ENCODE measurements around the gene BCS1L.

The BCS1L gene

DNA sequence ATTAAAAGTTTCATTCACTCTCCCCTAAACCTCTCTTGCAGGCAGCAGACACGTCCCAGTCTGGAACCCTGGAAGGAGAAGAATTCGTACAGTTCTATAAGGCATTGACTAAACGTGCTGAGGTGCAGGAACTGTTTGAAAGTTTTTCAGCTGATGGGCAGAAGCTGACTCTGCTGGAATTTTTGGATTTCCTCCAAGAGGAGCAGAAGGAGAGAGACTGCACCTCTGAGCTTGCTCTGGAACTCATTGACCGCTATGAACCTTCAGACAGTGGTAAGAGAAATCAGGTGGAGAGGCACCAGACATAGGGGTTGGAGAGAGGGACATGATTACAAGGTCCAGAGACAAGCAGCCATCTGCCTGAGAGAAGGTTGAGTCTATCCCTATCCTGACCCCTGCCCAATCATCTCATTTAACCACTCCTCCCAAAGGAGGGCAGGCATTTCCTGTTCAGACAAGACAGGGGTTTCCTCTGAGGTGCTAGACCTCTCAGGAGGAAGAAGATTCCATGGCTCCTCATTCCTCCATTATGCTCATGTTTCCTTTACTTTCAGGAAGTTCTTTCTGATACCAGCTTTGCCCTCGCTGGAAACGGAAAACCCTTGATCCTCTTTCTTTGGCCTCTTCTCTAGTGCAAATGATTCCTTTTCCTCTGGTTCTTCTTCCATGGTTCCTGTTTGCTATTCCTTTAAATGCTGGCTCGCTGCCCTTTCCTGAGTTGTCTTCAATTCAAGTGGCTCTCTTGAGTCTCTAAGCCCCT is 36.7 kb upstream of the BCS1L start:
- H3K4me2 ChIP-seq (ENCODE audit: low read length), result no peak overlapping the region
- H2BK5ac ChIP-seq (ENCODE audit: low read depth, low read length, poor library complexity), result no peak overlapping the region
- H3K9me3 ChIP-seq (ENCODE audit: insufficient read depth, low read depth, low read length), result no peaks in the 10 kb centered on the region
- H3K27me3 ChIP-seq (ENCODE audit: insufficient read depth, low read length), result no peaks in the 10 kb centered on the region
- no peak overlapping the region for H3K9ac ChIP-seq (ENCODE audit: low read length)
- no peaks in the 10 kb centered on the region for H3K4me1 ChIP-seq (ENCODE audit: control insufficient read depth in 1 of 2, insufficient read depth in 2 of 2, low read length in 2 of 2)
- H3K79me2 ChIP-seq (ENCODE audit: control insufficient read depth, insufficient read depth, low read length, poor library complexity), result no peaks in the 10 kb centered on the region
- no peak overlapping the region for H3K4ac ChIP-seq (ENCODE audit: low read depth, low read length)
- no peak overlapping the region for H4K91ac ChIP-seq (ENCODE audit: low read depth, low read length)
- DNase-seq, result peak in 1 of 2 donors; percentile 11
- H3K4me3 ChIP-seq (ENCODE audit: low read depth, low read length), result no peak overlapping the region
- no peak overlapping the region for H2BK120ac ChIP-seq (ENCODE audit: insufficient read depth, low read length, poor library complexity)
- H2AFZ ChIP-seq (ENCODE audit: insufficient read depth, low read length, poor library complexity), result no peak overlapping the region
- H2BK12ac ChIP-seq (ENCODE audit: low read length), result no peak overlapping the region
- H3K27ac ChIP-seq (ENCODE audit: low read depth, low read length), result no peak overlapping the region
- no peaks in the 10 kb centered on the region for H3K36me3 ChIP-seq (ENCODE audit: control insufficient read depth in 1 of 2, insufficient read depth in 2 of 2, low read length in 2 of 2)
- H3K14ac ChIP-seq (ENCODE audit: low read length), result no peak overlapping the region
- no peak overlapping the region for H2AK5ac ChIP-seq (ENCODE audit: low read length)
- H3K23ac ChIP-seq (ENCODE audit: low read length), result no peak overlapping the region
- H3K18ac ChIP-seq (ENCODE audit: low read length), result no peak overlapping the region
- H3K79me1 ChIP-seq (ENCODE audit: low read length), result no peaks in the 10 kb centered on the region
- no CpG with 5 or more reads among the region's 7 CpGs for WGBS (ENCODE audit: extremely low coverage, insufficient coverage, insufficient read length)
- H4K8ac ChIP-seq (ENCODE audit: low read depth, low read length), result no peak overlapping the region
- H4K12ac ChIP-seq (ENCODE audit: low read depth, low read length), result no peak overlapping the region

DNA sequence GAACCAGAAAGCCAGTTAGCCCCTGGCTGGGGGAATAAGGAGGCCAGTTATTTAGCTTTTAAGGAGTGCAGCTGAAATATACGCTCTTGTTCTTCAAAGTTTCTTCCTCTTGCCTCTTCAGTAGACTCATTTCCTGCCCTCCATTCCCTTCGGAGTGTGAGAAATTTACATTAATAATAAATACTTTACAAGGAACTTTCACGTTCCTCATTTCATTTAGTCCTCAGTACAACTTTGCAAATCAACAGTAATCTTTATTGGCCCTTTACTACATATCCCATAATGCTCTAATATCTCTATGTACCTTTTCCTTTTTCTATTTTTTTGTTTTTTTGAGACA is 36.1 kb upstream of the BCS1L start:
- Histone ChIP-seq H4K8ac (ENCODE audit: low read depth, low read length) (no peak overlapping the region), H2BK120ac (ENCODE audit: insufficient read depth, low read length, poor library complexity) (no peak overlapping the region), H3K79me2 (ENCODE audit: control insufficient read depth, insufficient read depth, low read length, poor library complexity) (no peaks in the 10 kb centered on the region), H2AK5ac (ENCODE audit: low read length) (no peak overlapping the region), H3K9me3 (ENCODE audit: insufficient read depth, low read depth, low read length) (peaks cover 2% of the 10 kb centered on the region), H3K14ac (ENCODE audit: low read length) (no peak overlapping the region), H3K27ac (ENCODE audit: low read depth, low read length) (no peak overlapping the region), H3K4ac (ENCODE audit: low read depth, low read length) (no peak overlapping the region), H4K91ac (ENCODE audit: low read depth, low read length) (no peak overlapping the region), H3K4me1 (ENCODE audit: control insufficient read depth in 1 of 2, insufficient read depth in 2 of 2, low read length in 2 of 2) (no peaks in the 10 kb centered on the region), H3K36me3 (ENCODE audit: control insufficient read depth in 1 of 2, insufficient read depth in 2 of 2, low read length in 2 of 2) (no peaks in the 10 kb centered on the region), H3K9ac (ENCODE audit: low read length) (no peak overlapping the region), H4K12ac (ENCODE audit: low read depth, low read length) (no peak overlapping the region), H2AFZ (ENCODE audit: insufficient read depth, low read length, poor library complexity) (no peak overlapping the region), H3K23ac (ENCODE audit: low read length) (no peak overlapping the region), H2BK12ac (ENCODE audit: low read length) (no peak overlapping the region), H3K27me3 (ENCODE audit: insufficient read depth, low read length) (no peaks in the 10 kb centered on the region), H3K4me3 (ENCODE audit: low read depth, low read length) (no peak overlapping the region), H3K18ac (ENCODE audit: low read length) (no peak overlapping the region), H2BK5ac (ENCODE audit: low read depth, low read length, poor library complexity) (no peak overlapping the region), H3K79me1 (ENCODE audit: low read length) (no peaks in the 10 kb centered on the region), H3K4me2 (ENCODE audit: low read length) (no peak overlapping the region)
- no CpG with 5 or more reads among the region's 3 CpGs for WGBS (ENCODE audit: extremely low coverage, insufficient coverage, insufficient read length)
- no peak for DNase-seq

DNA sequence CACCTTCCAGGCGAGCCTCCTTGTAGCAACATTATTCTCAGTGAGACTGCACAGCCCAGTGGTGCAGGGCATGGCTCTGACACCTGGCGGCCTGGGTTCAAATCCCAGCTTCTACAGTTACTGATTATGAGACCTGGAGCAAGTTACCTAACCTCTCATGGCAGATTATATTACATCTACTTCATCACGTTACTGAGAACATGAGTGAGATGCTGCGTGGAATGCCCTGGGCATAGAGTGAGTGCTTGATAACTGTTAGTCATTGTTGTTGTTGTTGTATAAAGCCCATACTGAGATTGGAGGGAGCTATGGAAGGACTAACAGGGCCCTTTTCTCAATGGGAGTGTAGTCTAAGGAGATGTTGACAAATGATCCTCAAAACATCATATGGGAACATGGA is 33.1 kb upstream of the BCS1L start:
- Histone ChIP-seq H3K4me1 (ENCODE audit: control insufficient read depth in 1 of 2, insufficient read depth in 2 of 2, low read length in 2 of 2) (no peaks in the 10 kb centered on the region), H3K36me3 (ENCODE audit: control insufficient read depth in 1 of 2, insufficient read depth in 2 of 2, low read length in 2 of 2) (no peaks in the 10 kb centered on the region), H3K27me3 (ENCODE audit: insufficient read depth, low read length) (no peaks in the 10 kb centered on the region), H4K91ac (ENCODE audit: low read depth, low read length) (no peak overlapping the region), H2BK12ac (ENCODE audit: low read length) (no peak overlapping the region), H2BK120ac (ENCODE audit: insufficient read depth, low read length, poor library complexity) (no peak overlapping the region), H3K9me3 (ENCODE audit: insufficient read depth, low read depth, low read length) (peaks cover 2% of the 10 kb centered on the region), H3K18ac (ENCODE audit: low read length) (no peak overlapping the region), H3K4me3 (ENCODE audit: low read depth, low read length) (no peak overlapping the region), H3K4ac (ENCODE audit: low read depth, low read length) (no peak overlapping the region), H2AK5ac (ENCODE audit: low read length) (no peak overlapping the region), H3K14ac (ENCODE audit: low read length) (no peak overlapping the region), H3K9ac (ENCODE audit: low read length) (no peak overlapping the region), H2BK5ac (ENCODE audit: low read depth, low read length, poor library complexity) (no peak overlapping the region), H2AFZ (ENCODE audit: insufficient read depth, low read length, poor library complexity) (no peak overlapping the region), H3K27ac (ENCODE audit: low read depth, low read length) (no peak overlapping the region), H3K4me2 (ENCODE audit: low read length) (no peak overlapping the region), H3K79me2 (ENCODE audit: control insufficient read depth, insufficient read depth, low read length, poor library complexity) (no peaks in the 10 kb centered on the region), H3K23ac (ENCODE audit: low read length) (no peak overlapping the region), H4K8ac (ENCODE audit: low read depth, low read length) (no peak overlapping the region), H3K79me1 (ENCODE audit: low read length) (no peaks in the 10 kb centered on the region), H4K12ac (ENCODE audit: low read depth, low read length) (no peak overlapping the region)
- no peak for DNase-seq
- WGBS (ENCODE audit: extremely low coverage, insufficient coverage, insufficient read length), result no CpG with 5 or more reads among the region's 4 CpGs

DNA sequence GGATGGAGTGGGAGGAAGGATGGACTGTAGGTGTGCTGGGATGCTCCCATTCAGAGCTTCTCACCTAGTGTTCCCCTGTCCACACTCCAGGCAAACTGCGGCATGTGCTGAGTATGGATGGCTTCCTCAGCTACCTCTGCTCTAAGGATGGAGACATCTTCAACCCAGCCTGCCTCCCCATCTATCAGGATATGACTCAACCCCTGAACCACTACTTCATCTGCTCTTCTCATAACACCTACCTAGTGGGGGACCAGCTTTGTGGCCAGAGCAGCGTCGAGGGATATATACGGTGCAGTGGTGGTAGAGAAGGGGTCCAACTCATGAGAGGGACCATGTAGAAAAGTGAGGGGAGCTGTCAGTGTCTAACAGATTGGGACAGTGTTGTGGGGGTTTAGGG is 31.5 kb upstream of the BCS1L start:
- H3K36me3 ChIP-seq (ENCODE audit: control insufficient read depth in 1 of 2, insufficient read depth in 2 of 2, low read length in 2 of 2), result no peaks in the 10 kb centered on the region
- no peak overlapping the region for H3K23ac ChIP-seq (ENCODE audit: low read length)
- WGBS (ENCODE audit: extremely low coverage, insufficient coverage, insufficient read length), result no CpG with 5 or more reads among the region's 4 CpGs
- no peaks in the 10 kb centered on the region for H3K27me3 ChIP-seq (ENCODE audit: insufficient read depth, low read length)
- H3K79me1 ChIP-seq (ENCODE audit: low read length), result no peaks in the 10 kb centered on the region
- H4K91ac ChIP-seq (ENCODE audit: low read depth, low read length), result no peak overlapping the region
- H4K8ac ChIP-seq (ENCODE audit: low read depth, low read length), result no peak overlapping the region
- H3K4me2 ChIP-seq (ENCODE audit: low read length), result no peak overlapping the region
- H2BK120ac ChIP-seq (ENCODE audit: insufficient read depth, low read length, poor library complexity), result no peak overlapping the region
- no peak overlapping the region for H3K4ac ChIP-seq (ENCODE audit: low read depth, low read length)
- no peak overlapping the region for H2AFZ ChIP-seq (ENCODE audit: insufficient read depth, low read length, poor library complexity)
- H3K18ac ChIP-seq (ENCODE audit: low read length), result no peak overlapping the region
- H3K27ac ChIP-seq (ENCODE audit: low read depth, low read length), result no peak overlapping the region
- H2BK12ac ChIP-seq (ENCODE audit: low read length), result no peak overlapping the region
- no peak overlapping the region for H3K14ac ChIP-seq (ENCODE audit: low read length)
- no peaks in the 10 kb centered on the region for H3K4me1 ChIP-seq (ENCODE audit: control insufficient read depth in 1 of 2, insufficient read depth in 2 of 2, low read length in 2 of 2)
- H4K12ac ChIP-seq (ENCODE audit: low read depth, low read length), result no peak overlapping the region
- no peak overlapping the region for H3K4me3 ChIP-seq (ENCODE audit: low read depth, low read length)
- no peak overlapping the region for H2BK5ac ChIP-seq (ENCODE audit: low read depth, low read length, poor library complexity)
- no peak for DNase-seq
- H2AK5ac ChIP-seq (ENCODE audit: low read length), result no peak overlapping the region
- H3K9ac ChIP-seq (ENCODE audit: low read length), result no peak overlapping the region
- H3K79me2 ChIP-seq (ENCODE audit: control insufficient read depth, insufficient read depth, low read length, poor library complexity), result no peaks in the 10 kb centered on the region
- peaks cover 2% of the 10 kb centered on the region for H3K9me3 ChIP-seq (ENCODE audit: insufficient read depth, low read depth, low read length)

Measured in trophoblast cell (in vitro differentiated cells and primary cell).